Nephron (organoid): ENCODE measurements around the gene UBXN1.
"Not testable (repeated sequence)": the region's sequence is repeated elsewhere in the genome, so short reads cannot be mapped to it uniquely, and the experiment has no call there.

ENCODE experiments used
- H3K27ac Mint-ChIP-seq, 3 experiments: 2 replicates each; pipeline ENCODE4 v1.8.0; 2020; ENCODE audit warnings: mixed read lengths in 3 of 3, mild to moderate bottlenecking in 2 of 3, moderate library complexity in 1 of 3
- H3K27me3 Mint-ChIP-seq: 2 replicates; pipeline ENCODE4 v1.8.0; 2021; ENCODE audit warnings: low read depth, mild to moderate bottlenecking, moderate library complexity, mixed read lengths
- H3K36me3 Mint-ChIP-seq: 2 replicates; pipeline ENCODE4 v1.8.0; 2020; ENCODE audit warnings: low read depth, mixed read lengths
- H3K4me1 Mint-ChIP-seq: 2 replicates; pipeline ENCODE4 v1.8.0; 2020; ENCODE audit warnings: mixed read lengths
- H3K4me3 Mint-ChIP-seq, 3 experiments: 2 replicates each; pipeline ENCODE4 v1.8.0; 2020; ENCODE audit warnings: mild to moderate bottlenecking in 3 of 3, mixed read lengths in 3 of 3, moderate library complexity in 2 of 3
- H3K9me3 Mint-ChIP-seq: 2 replicates; pipeline ENCODE4 v1.8.0; 2020; ENCODE audit warnings: mixed read lengths
- CTCF ChIP-seq, 3 experiments: fragments of 200-600 bp; sonication (generic); IDR thresholded peaks; one replicate each; pipeline ENCODE4 v1.5.0; 2021; ENCODE audit warnings: antibody characterized with exemption in 3 of 3; ENCODE audit not compliant: unreplicated experiment in 3 of 3

Gene UBXN1

DNA sequence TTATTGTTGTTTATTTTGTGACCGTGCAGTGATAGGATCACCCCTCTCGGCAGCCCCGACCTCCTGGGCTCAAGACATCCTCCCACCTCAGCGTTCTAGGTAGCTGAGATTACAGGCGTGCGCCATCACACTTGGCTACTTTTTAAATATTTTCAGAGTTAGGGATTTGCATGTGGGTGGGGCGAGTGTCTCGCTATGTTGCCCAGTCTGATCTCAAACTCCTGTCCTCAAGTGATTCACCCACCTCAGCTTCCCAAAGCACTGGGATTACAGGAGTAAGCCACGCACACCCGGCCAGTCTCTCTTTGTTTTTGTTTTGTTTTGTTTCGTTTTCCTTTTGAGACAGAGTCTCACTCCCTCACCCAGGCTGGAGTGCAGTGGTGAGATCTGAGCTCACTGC is 24.6 kb downstream of the UBXN1 start:
- peaks cover 17% of the 10 kb centered on the region for H3K4me1 Mint-ChIP-seq
- H3K27ac Mint-ChIP-seq: peak overlapping the region; percentile 58 to 78 (median 59)
- TF ChIP-seq CTCF (IDR thresholded peaks at IDR 0.05; ENCODE audit: unreplicated experiment in 3 of 3): no peak
- H3K9me3 Mint-ChIP-seq: no peaks in the 10 kb centered on the region
- H3K27me3 Mint-ChIP-seq: no peaks in the 10 kb centered on the region
- peaks cover 4% of the 10 kb centered on the region for H3K36me3 Mint-ChIP-seq
- H3K4me3 Mint-ChIP-seq: peak overlapping the region; percentile 54 to 69 (median 59)

- Mint-ChIP-seq H3K4me3 (peak overlapping the region; percentile 93 to 94 (median 94)), H3K9me3 (no peaks in the 10 kb centered on the region), H3K4me1 (peaks cover 17% of the 10 kb centered on the region), H3K36me3 (peaks cover 4% of the 10 kb centered on the region), H3K27ac (peak overlapping the region; percentile 98 to 99 (median 98)), H3K27me3 (no peaks in the 10 kb centered on the region)
- no peak for TF ChIP-seq CTCF (IDR thresholded peaks at IDR 0.05; ENCODE audit: unreplicated experiment in 3 of 3)
Measured at GRCh38 chr11:62652161-62653006, 26.5 kb downstream of the UBXN1 start.

- H3K27ac Mint-ChIP-seq: not testable (repeated sequence)
Measured at GRCh38 chr11:62650283-62650682, 28.6 kb downstream of the UBXN1 start.

GRCh38 chr11:62649486-62649885 is 29.4 kb downstream of the UBXN1 start:
- peak overlapping the region in 1 of 3 experiments; percentile 58 for H3K4me3 Mint-ChIP-seq
- H3K9me3 Mint-ChIP-seq: no peaks in the 10 kb centered on the region
- H3K36me3 Mint-ChIP-seq: peaks cover 7% of the 10 kb centered on the region
- no peak overlapping the region for H3K27ac Mint-ChIP-seq
- TF ChIP-seq CTCF (IDR thresholded peaks at IDR 0.05; ENCODE audit: unreplicated experiment in 3 of 3): no peak
- peaks cover 27% of the 10 kb centered on the region for H3K4me1 Mint-ChIP-seq
- no peaks in the 10 kb centered on the region for H3K27me3 Mint-ChIP-seq

More at GRCh38 chr11:62650283-62650682, 28.6 kb downstream of the UBXN1 start:
- H3K27me3 Mint-ChIP-seq, H3K4me3 Mint-ChIP-seq, H3K9me3 Mint-ChIP-seq, H3K36me3 Mint-ChIP-seq: not testable (repeated sequence)
- H3K4me1 Mint-ChIP-seq: peaks cover 22% of the 10 kb centered on the region

- Mint-ChIP-seq H3K36me3 (peaks cover 11% of the 10 kb centered on the region), H3K27ac (no peak overlapping the region), H3K4me3 (peak overlapping the region in 2 of 3 experiments; percentile 9 to 24), H3K27me3 (no peaks in the 10 kb centered on the region), H3K4me1 (peaks cover 27% of the 10 kb centered on the region), H3K9me3 (no peaks in the 10 kb centered on the region)
- TF ChIP-seq CTCF (IDR thresholded peaks at IDR 0.05; ENCODE audit: unreplicated experiment in 3 of 3): no peak
Measured at GRCh38 chr11:62648967-62649364, 29.9 kb downstream of the UBXN1 start.

GRCh38 chr11:62648185-62648966 is 30.5 kb downstream of the UBXN1 start:
- no peak for TF ChIP-seq CTCF (IDR thresholded peaks at IDR 0.05; ENCODE audit: unreplicated experiment in 3 of 3)
- H3K36me3 Mint-ChIP-seq: peaks cover 12% of the 10 kb centered on the region
- H3K4me1 Mint-ChIP-seq: peaks cover 25% of the 10 kb centered on the region
- H3K27me3 Mint-ChIP-seq: no peaks in the 10 kb centered on the region
- no peaks in the 10 kb centered on the region for H3K9me3 Mint-ChIP-seq
- no peak overlapping the region for H3K4me3 Mint-ChIP-seq
- H3K27ac Mint-ChIP-seq: no peak overlapping the region
